GM21723 (cell line): ENCODE data around the gene ZNF138.
"Not testable (repeated sequence)": the region's sequence is repeated elsewhere in the genome, so short reads cannot be mapped to it uniquely, and the experiment has no call there.

Experiments
- ATAC-seq: cut with Tn5 transposase; IDR thresholded peaks from one replicate; pipeline ENCODE4 v1.9.1; 2021; ENCODE audit warnings: mild to moderate bottlenecking, moderate library complexity; ENCODE audit not compliant: unreplicated experiment

ZNF138 gene

GRCh38 chr7:64838051-64838450 is 43.8 kb downstream of the ZNF138 start:
- ATAC-seq: not testable (repeated sequence)

GRCh38 chr7:64838691-64839090 is 44.5 kb downstream of the ZNF138 start:
- no peak for ATAC-seq

GRCh38 chr7:64839910-64840309 is 45.7 kb downstream of the ZNF138 start:
- ATAC-seq: no peak

- no peak for ATAC-seq
Measured at GRCh38 chr7:64849250-64849923, 55.2 kb downstream of the ZNF138 start.

- no peak for ATAC-seq
Measured at GRCh38 chr7:64849924-64850499, 55.8 kb downstream of the ZNF138 start.

- no peak for ATAC-seq
Measured at GRCh38 chr7:64853679-64854078, 59.5 kb downstream of the ZNF138 start.

GRCh38 chr7:64854969-64855368 is 60.7 kb downstream of the ZNF138 start:
- ATAC-seq: no peak

- ATAC-seq: no peak
Measured at GRCh38 chr7:64863021-64863420, 68.8 kb downstream of the ZNF138 start.

GRCh38 chr7:64863530-64863929 is 69.3 kb downstream of the ZNF138 start:
- not testable (repeated sequence) for ATAC-seq

GRCh38 chr7:64863969-64864368 is 69.7 kb downstream of the ZNF138 start:
- no peak for ATAC-seq

- ATAC-seq: no peak
Measured at GRCh38 chr7:64867863-64868440, 73.7 kb downstream of the ZNF138 start.

GRCh38 chr7:64868499-64868898 is 74.3 kb downstream of the ZNF138 start:
- no peak for ATAC-seq

GRCh38 chr7:64869121-64869725 is 75.0 kb downstream of the ZNF138 start:
- ATAC-seq: no peak

- ATAC-seq: no peak
Measured at GRCh38 chr7:64869912-64870562, 75.8 kb downstream of the ZNF138 start.

- ATAC-seq: no peak
Measured at GRCh38 chr7:64870656-64871055, 76.4 kb downstream of the ZNF138 start.

GRCh38 chr7:64871761-64872160 is 77.5 kb downstream of the ZNF138 start:
- ATAC-seq: no peak

- no peak for ATAC-seq
Measured at GRCh38 chr7:64872351-64873154, 78.3 kb downstream of the ZNF138 start.

GRCh38 chr7:64873155-64873500 is 78.9 kb downstream of the ZNF138 start:
- no peak for ATAC-seq

- no peak for ATAC-seq
Measured at GRCh38 chr7:64873517-64873916, 79.3 kb downstream of the ZNF138 start.

- ATAC-seq: no peak
Measured at GRCh38 chr7:64874114-64874513, 79.9 kb downstream of the ZNF138 start.
